Natural killer cell (primary cell): ENCODE measurements around the gene ART3. TPM values are rescaled to one million over a fixed set of nuclear protein-coding genes. Genes with fewer than 3 reads are reported as not detected.

ENCODE experiments used
- ATAC-seq, 3 donors: fragments of 150-1000 bp in 2 of 3; fragments of 200-7000 bp in 1 of 3; cut with Tn5 transposase; 1 replicate in 1 of 3; 2 replicates in 2 of 3; pipeline ENCODE4 v1.10.0; 2021; ENCODE audit warnings: mild to moderate bottlenecking in 2 of 3, moderate library complexity in 2 of 3
- DNase-seq, 2 donors: peaks; one replicate each; pipeline versions ENCODE4 v3.0.0 to v3.0.0-alpha.2; 2013 to 2021; ENCODE audit warnings: mixed read lengths in 1 of 2
- H3K27ac ChIP-seq: one replicate; pipeline ENCODE4 v1.5.1; 2013; ENCODE audit warnings: mild to moderate bottlenecking, low read length
- H3K27me3 ChIP-seq: one replicate; pipeline ENCODE4 v1.6.1; 2013; ENCODE audit warnings: low read length; ENCODE audit not compliant: control insufficient read depth, insufficient read depth
- H3K36me3 ChIP-seq: one replicate; pipeline ENCODE4 v1.6.1; 2013; ENCODE audit warnings: low read length; ENCODE audit not compliant: control insufficient read depth, insufficient read depth
- H3K4me1 ChIP-seq: one replicate; pipeline ENCODE4 v1.6.1; 2013; ENCODE audit warnings: low read length; ENCODE audit not compliant: control insufficient read depth, insufficient read depth
- H3K4me3 ChIP-seq: one replicate; pipeline ENCODE4 v1.5.1; 2013; ENCODE audit warnings: low read length
- H3K9me3 ChIP-seq: one replicate; pipeline ENCODE4 v1.6.1; 2013; ENCODE audit warnings: low read length; ENCODE audit not compliant: control insufficient read depth, insufficient read depth
- H3K27ac Mint-ChIP-seq, 2 donors: one replicate each; pipeline ENCODE4 v1.8.0; 2022; ENCODE audit warnings: mild to moderate bottlenecking in 2 of 2, mixed read lengths in 2 of 2, moderate library complexity in 1 of 2
- H3K27me3 Mint-ChIP-seq, 2 donors: one replicate each; pipeline ENCODE4 v1.8.0; 2022; ENCODE audit warnings: low read depth in 2 of 2, mixed read lengths in 2 of 2
- H3K36me3 Mint-ChIP-seq: one replicate; pipeline ENCODE4 v1.8.0; 2022; ENCODE audit warnings: mixed read lengths
- H3K4me1 Mint-ChIP-seq, 2 donors: one replicate each; pipeline ENCODE4 v1.8.0; 2022; ENCODE audit warnings: mixed read lengths in 2 of 2
- H3K4me3 Mint-ChIP-seq: one replicate; pipeline ENCODE4 v1.8.0; 2022; ENCODE audit warnings: mild to moderate bottlenecking, moderate library complexity, mixed read lengths
- H3K9me3 Mint-ChIP-seq, 2 donors: one replicate each; pipeline ENCODE4 v1.8.0; 2022; ENCODE audit warnings: mixed read lengths in 2 of 2
- CTCF ChIP-seq: fragments of 200-600 bp; IDR thresholded peaks from one replicate; pipeline ENCODE4 v1.8.0; 2022; ENCODE audit warnings: antibody characterized with exemption
- whole genome bisulfite sequencing: methylation state at CpG from one replicate; pipeline ENCODE4 v1.1.7; 2013; ENCODE audit warnings: missing lambda C conversion rate; ENCODE audit not compliant: insufficient coverage; 5-methylcytosine and 5-hydroxymethylcytosine counted together
- intact Hi-C: fragments of 100-400 bp; cut with micrococcal nuclease; formaldehyde crosslinking; loops from one replicate; pipeline ENCODE4 v1.14.2; 2022
- total RNA-seq, 4 donors: library from RNA; stranded (reverse); fragments of 120-200 nt in 1 of 4; gene quantifications; one replicate each; pipeline versions ENCODE4 v1.2.3 to v1.2.4, GENCODE V29; 2013 to 2022

ART3 gene
- total RNA-seq, 3 donors from 2014 or later (not counting 1 experiment from before 2014, with no cell fraction given) = not detected

GRCh38 chr4:76058302-76058701, 16.2 kb upstream of the ART3 start:
- no peaks in the 10 kb centered on the region for H3K9me3 Mint-ChIP-seq
- Histone ChIP-seq H3K4me3 (no peak overlapping the region), H3K27ac (no peak overlapping the region), H3K9me3 (no peaks in the 10 kb centered on the region), H3K4me1 (no peaks in the 10 kb centered on the region), H3K36me3 (no peaks in the 10 kb centered on the region), H3K27me3 (no peaks in the 10 kb centered on the region)
- no peak overlapping the region for H3K27ac Mint-ChIP-seq
- no peak overlapping the region for H3K4me3 Mint-ChIP-seq
- no peak for TF ChIP-seq CTCF
- intact Hi-C loops = no loop called here
- H3K36me3 Mint-ChIP-seq = no peaks in the 10 kb centered on the region
- H3K27me3 Mint-ChIP-seq = peaks cover 27 to 36% of the 10 kb centered on the region in 2 donors
- DNase-seq (no peak), ATAC-seq (no peak)
- no peaks in the 10 kb centered on the region for H3K4me1 Mint-ChIP-seq

GRCh38 chr4:76058888-76059426, 15.6 kb upstream of the ART3 start:
- no peaks in the 10 kb centered on the region for H3K36me3 ChIP-seq
- H3K4me1 ChIP-seq = no peaks in the 10 kb centered on the region
- Mint-ChIP-seq H3K4me1 (no peaks in the 10 kb centered on the region), H3K4me3 (no peak overlapping the region), H3K36me3 (no peaks in the 10 kb centered on the region), H3K27me3 (peaks cover 24 to 31% of the 10 kb centered on the region in 2 donors), H3K9me3 (no peaks in the 10 kb centered on the region), H3K27ac (no peak overlapping the region)
- no peak overlapping the region for H3K27ac ChIP-seq
- ATAC-seq = no peak
- no peak overlapping the region for H3K4me3 ChIP-seq
- TF ChIP-seq CTCF = no peak
- H3K9me3 ChIP-seq = no peaks in the 10 kb centered on the region
- H3K27me3 ChIP-seq = no peaks in the 10 kb centered on the region
- DNase-seq = no peak
- whole genome bisulfite sequencing = 78% methylated on average over 2 of the region's 3 CpGs
- intact Hi-C loops = no loop called here

- no peak overlapping the region for H3K27ac Mint-ChIP-seq
- TF ChIP-seq CTCF = no peak
- no peaks in the 10 kb centered on the region for H3K4me1 Mint-ChIP-seq
- no peaks in the 10 kb centered on the region for H3K36me3 ChIP-seq
- no peaks in the 10 kb centered on the region for H3K9me3 ChIP-seq
- no peak overlapping the region for H3K27ac ChIP-seq
- H3K27me3 ChIP-seq = no peaks in the 10 kb centered on the region
- ATAC-seq (no peak), DNase-seq (no peak)
- H3K9me3 Mint-ChIP-seq = no peaks in the 10 kb centered on the region
- H3K4me1 ChIP-seq = no peaks in the 10 kb centered on the region
- H3K36me3 Mint-ChIP-seq = no peaks in the 10 kb centered on the region
- peaks cover 24 to 31% of the 10 kb centered on the region in 2 donors for H3K27me3 Mint-ChIP-seq
- 83% methylated on average over 1 of the region's 1 CpG for WGBS
- no peak overlapping the region for H3K4me3 Mint-ChIP-seq
- intact Hi-C loops = no loop called here
- H3K4me3 ChIP-seq = no peak overlapping the region
These were observed 14.8 kb upstream of the ART3 start for GRCh38 chr4:76059750-76060149.

GRCh38 chr4:76060506-76060905, 14.0 kb upstream of the ART3 start:
- Histone ChIP-seq H3K9me3 (no peaks in the 10 kb centered on the region), H3K4me1 (no peaks in the 10 kb centered on the region), H3K4me3 (no peak overlapping the region), H3K27ac (no peak overlapping the region), H3K27me3 (no peaks in the 10 kb centered on the region), H3K36me3 (no peaks in the 10 kb centered on the region)
- TF ChIP-seq CTCF = no peak
- Mint-ChIP-seq H3K27ac (no peak overlapping the region), H3K27me3 (peaks cover 19 to 24% of the 10 kb centered on the region in 2 donors), H3K4me1 (no peaks in the 10 kb centered on the region), H3K4me3 (no peak overlapping the region), H3K36me3 (no peaks in the 10 kb centered on the region), H3K9me3 (no peaks in the 10 kb centered on the region)
- ATAC-seq (no peak), DNase-seq (no peak)
- intact Hi-C loops = no loop called here
